ENCODE measurements around the gene PRKX. TPM values are rescaled to one million over a fixed set of nuclear protein-coding genes. Genes with fewer than 3 reads are reported as not detected.

The PRKX gene
- total RNA-seq, 4 donors from 2014 or later = 11.5 to 22.1 (median 18.1) TPM

DNA sequence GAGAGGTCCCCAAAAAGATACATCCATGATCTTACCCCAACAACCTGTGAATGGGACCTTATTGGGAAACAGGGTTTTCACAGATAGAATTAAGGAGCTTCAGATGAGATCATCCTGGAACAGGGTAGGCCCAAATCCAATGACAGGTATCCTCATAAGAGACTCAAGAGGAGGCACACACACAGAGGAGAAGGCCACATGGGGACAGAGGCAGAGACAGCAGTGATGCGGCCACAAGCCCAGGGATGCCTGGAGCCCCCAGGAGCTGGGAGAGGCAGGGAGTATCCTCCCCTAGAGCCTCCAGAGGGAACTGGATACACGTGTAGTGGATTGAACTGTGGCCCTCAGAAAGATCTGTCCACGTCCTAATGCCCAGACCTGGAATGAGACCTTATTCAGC, 82.3 kb downstream of the PRKX start:
- no peak for TF ChIP-seq CTCF (IDR thresholded peaks at IDR 0.05; ENCODE audit: low read depth)

DNA sequence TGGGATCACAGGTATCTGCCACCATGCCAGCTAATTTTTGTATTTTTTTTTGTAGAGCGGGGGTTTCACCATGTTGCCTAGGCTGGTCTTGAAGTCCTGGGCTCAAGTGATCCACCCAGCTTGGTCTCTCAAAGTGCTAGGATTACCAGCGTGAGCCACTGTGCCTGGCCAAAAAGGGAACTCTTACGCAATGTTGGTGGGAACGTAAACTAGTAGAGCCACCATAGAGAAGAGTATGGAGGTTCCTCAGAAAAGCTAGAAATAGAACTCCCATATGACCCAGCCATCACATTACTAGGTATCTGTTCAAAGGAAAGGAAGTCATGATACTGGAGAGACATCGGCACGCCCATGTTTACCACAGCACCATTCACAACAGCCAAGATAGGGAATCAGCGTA, 85.9 kb downstream of the PRKX start:
- no peak for TF ChIP-seq CTCF (IDR thresholded peaks at IDR 0.05; ENCODE audit: low read depth)

DNA sequence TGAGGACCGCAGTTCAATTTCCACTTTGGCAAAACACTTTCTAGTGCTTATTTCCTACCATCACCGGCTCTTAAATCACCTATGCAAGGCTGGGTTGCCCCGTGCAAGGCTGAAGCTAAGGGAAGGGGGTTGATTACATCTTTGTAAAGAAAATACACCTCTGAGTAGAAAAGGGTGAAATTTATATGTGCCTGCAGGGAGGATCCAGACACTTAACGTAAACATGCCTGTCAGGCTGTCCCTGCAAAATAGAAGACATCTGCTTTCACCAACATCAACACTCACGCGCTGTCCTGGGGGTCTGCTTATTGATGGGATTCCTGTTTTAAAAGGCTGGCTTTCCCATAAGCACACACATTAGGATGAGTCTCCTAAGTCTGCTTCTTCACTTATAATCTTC, 92.0 kb downstream of the PRKX start:
- TF ChIP-seq CTCF (IDR thresholded peaks at IDR 0.05; ENCODE audit: low read depth) = no peak

DNA sequence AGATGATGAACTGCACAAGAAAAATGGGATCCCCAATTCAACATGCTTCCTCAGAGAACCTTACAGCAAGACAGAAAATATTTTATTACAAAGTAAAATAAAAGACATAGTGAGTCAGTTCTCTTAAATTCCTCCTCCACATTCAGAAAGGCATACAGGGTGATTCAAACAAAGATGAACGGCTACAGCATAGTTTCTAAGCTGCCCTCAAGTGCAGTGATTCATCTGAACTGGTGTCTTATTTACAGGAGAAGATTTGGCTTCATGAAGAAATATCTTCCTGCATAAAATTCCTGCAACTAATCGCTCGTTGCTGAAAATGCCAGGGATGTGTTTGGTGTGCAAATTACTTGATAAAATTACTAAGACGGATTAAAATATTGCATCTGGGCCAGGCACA, 103.6 kb downstream of the PRKX start:
- TF ChIP-seq CTCF (IDR thresholded peaks at IDR 0.05; ENCODE audit: low read depth) = no peak

- TF ChIP-seq CTCF (IDR thresholded peaks at IDR 0.05; ENCODE audit: low read depth) = no peak
Measured at GRCh38 chrX:3603026-3603661, 110.3 kb downstream of the PRKX start.

GRCh38 chrX:3599802-3600430, 113.5 kb downstream of the PRKX start:
- TF ChIP-seq CTCF (IDR thresholded peaks at IDR 0.05; ENCODE audit: low read depth) = no peak

DNA sequence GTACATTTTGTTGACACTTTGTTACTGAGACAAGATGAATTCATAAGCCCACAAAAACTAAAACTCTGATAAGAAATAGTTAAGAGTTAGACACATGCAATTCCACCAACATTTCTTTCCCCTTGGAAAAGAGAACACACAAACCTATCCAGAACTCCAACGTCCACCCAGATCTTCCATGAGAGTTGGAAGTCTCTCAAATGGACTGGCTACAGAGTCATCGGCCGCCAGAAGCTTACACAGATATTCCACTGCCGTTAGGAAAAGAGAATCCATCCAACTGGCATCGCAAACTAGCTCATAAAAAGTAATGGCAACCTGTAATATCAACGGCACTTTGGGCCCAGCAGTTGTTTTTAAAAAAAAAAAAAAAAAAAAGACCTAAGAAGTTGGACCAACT, 114.7 kb downstream of the PRKX start:
- no peak for TF ChIP-seq CTCF (IDR thresholded peaks at IDR 0.05; ENCODE audit: low read depth)
